DMS153 treated with DMSO at 0.1 percent for 48 hours (cell line): Measurements from ENCODE around the gene PRG2.

Experiments used
- DNase-seq: peaks from one replicate; lab custom pipeline; 2025; ENCODE audit not compliant: unreplicated experiment; lab: John Stamatoyannopoulos, UW

PRG2 gene

DNA sequence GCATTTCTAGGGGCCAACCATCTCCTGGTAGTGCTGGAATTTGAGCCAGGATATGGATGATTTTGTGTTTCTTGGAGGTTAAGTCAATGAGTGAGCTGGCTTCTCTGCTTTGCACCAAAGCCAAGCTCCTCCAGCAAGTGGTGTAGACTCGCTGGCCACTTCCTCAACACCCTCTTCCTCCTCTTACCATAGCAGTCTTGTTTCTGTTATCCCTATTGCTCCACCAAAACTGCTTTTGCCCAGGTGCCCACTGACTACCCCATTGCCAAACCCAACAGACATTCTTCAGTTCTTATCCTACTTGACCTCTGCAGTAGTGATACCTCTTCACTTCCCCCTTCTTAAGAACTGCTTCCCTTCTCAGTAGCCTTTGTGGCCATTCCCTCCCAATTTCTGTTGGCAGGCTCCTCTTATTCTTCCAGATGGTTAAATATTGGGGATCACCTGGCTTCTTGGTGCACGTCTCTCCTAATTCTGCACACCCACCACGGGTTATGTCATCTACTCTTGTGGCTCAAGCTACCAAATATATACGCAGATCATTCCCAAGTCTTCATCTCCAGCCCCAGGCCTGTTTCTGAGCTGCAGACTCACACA, 7.0 kb upstream of the PRG2 start:
- no peak for DNase-seq

DNA sequence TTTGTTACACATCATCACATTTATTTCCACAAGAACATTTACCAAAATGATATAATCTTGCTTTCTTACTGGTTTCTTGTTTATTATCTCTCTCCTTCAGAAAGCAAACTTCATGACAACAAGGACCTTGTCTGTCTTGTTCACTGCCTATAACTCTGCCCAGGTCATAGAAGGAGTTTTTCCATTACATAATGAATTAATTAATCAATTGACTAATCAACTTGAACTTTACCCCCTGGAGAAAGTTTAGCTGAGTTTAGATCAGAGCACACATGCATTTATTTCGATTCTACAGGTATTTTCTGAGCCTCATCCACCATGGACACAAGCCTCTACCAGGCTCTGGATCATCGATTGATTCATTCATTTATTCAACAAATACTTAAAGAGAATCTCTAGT, 6.3 kb upstream of the PRG2 start:
- no peak for DNase-seq

DNA sequence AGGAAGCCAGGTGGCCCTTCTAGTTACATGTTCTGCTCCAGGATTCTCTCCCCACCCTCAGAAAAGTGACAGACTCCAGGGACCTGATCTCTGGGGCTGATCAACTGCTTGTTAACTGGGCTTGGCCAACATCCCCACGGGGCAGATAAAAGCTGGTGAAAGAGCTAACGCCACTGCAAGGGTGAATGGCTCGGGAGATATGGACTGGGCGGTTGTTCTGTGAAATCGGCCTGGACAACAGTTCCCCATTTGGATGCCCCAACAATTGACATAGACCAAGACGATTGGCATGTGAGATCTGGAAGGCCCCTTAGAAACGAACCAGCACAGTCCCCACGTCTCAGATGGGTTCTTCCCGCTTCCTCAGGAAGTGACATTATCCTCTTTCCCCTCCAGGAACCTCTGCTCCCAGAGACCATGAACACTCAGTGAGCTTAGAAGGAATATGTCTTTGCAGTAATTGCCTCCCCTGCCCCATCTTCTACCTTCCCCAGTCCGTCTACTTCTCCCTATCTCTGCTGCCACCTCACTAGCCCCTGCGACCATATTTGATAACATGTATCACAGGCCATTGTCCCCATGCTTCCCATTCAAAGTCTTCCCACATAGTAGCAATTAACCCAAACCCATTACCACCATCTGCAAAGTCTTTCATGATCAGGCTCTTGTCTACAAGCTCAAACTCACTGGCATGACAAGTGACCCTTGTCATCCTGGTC, 5.6 kb upstream of the PRG2 start:
- DNase-seq = no peak

DNA sequence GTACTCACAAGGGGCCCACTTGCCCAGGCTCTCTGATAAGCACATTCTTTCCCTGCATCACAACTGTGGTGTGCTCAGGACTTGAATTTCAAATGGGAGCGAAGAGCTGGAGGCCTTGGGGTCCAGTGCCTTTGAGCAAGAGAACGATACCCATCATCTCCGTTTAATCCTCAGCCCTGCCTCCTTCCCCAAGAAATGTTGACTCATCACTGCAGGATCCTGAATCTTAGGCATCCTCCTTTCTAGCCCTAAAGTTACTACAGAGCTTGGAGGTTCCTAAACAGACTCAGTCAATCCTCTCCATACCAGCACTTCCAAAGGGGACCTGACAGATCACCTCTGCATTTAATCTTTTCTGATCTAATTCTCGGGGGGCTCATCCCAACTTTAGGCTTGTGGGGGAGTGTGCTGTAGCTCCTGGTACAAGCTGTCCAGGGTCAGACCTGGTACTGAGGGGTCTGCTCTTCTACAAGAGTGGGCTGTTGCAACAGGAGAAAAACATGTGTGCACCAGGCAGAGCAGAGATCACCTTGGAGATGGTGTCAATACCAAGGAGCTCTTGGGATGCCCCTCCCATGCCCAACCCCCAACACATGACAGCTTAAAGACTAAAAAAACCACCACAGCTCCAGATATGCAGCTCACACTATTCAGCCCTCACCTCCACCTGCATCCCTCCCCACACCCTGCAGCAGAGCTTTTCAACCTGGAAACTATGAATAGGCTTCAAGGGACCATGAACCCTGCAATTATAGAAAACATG, 3.9 kb upstream of the PRG2 start:
- DNase-seq = no peak

DNA sequence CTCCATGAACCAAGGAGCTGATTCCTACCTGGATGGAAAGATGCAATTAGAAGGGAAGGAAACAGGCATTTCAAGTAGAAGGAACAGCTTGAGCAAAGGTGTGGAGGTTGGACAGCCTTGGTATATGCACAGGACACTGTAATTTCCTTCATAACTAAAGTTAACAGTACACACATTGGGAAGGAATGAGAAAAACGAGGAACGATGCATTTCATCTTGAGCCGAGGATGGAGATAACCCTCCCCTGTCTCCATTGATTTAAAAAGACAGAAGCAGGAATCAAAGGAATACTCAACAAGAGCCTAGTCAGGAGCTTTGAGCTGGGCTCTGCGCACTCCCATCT, 2.3 kb upstream of the PRG2 start:
- DNase-seq = no peak

DNA sequence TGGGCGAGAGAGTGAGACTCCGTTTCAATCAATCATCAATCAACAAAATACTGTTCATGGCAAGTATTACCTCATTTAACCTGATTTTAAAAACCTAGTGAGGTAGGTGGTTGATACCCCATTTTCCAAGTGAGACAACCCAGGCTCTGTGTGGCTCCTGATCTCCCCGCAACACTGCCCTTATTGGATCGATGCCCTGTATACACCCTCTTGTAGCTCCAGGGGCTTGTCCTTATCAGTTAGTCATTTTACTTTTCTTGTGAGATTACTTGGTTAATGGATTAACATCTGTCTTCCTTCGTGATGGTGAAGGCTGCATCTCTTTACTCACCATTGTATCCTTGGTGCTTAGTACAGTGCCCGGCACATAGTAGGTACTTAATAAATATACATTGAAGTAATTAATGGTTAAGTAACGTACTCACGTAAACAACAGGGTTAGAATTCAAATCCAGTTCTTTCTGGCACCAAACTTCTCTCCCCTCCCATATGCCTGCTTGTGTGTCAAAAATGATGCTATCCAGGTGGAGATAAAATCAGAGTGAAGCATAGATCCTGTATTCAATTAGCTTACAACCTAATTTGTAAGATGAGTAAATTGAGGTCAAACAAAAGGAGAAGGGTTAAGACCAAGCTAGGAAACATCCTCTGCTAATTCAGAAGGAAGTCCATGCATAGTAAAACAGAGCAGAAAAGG, 1.8 kb upstream of the PRG2 start:
- no peak for DNase-seq

DNA sequence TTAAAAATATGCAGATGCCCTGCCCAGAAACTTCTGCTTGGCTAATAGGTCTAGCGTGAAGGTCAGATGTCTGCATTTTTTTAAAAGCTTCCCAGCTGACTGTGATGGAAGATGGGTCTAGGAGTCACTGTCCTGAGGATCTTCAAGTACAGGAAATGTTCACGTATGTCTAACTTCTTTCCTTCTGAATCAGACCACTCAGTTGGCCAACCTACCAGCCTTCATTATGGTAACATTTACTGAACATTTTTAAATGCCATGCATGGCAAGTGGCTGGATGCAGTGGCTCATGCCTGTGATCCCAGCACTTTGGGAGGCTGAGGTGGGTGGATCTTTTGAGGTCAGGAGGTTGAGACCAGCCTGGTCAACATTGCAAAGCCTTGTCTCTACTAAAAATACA, 1.1 kb upstream of the PRG2 start:
- no peak for DNase-seq

DNA sequence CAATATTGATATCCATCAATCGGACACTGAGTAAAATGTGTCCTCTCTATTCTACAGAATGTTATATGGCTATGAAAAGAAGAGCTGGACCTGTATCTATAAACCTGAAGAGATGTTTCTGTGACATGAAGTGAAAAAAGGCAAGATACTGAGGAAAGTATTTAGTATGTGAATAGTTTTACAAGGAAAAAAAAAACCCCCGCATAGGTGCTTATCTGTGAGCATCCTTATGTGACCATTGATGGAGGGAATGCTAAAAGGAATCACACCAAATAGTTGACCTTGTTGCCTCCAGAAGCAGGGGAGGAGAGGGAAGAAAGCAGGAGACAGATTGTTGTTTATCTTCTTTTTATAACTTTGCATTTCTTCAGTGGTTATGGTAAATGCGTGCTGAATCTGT, 661 bp upstream of the PRG2 start:
- no peak for DNase-seq

DNA sequence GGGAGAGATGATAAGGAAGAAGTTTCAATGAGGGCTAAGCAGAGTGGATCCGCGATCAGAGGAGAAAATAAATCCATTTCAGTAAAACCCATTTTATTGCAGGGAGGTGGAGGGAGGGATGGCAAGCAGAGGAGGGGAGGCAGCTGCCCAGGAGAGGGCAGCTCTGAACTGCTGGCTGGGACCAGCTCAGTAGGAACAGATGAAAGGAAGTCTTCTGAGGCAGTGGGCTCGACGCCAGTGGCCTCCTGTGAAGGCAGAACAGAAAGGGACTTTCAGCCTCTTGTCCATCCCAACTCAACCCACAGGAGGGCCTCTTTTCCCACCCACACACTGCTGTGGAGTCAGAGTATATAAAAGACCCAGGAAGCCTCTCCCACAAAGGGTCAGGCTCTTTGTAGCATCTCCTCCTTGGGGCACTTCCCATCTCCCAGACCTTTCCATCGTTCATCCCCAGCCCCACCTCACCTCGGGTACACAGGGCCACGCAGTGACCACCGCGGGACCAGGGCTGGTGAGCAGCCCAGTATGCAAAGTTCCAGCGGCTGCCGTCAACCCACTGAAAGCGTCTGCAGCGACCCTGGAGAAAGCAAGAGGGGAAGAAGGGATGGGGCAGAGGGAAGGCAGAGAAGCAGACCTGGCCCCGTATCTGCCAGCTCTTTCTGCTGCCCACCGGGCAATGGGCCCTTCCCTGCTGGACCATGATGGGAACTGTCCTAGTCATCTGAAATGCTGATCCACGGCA, 3.0 kb downstream of the PRG2 start:
- DNase-seq = no peak

DNA sequence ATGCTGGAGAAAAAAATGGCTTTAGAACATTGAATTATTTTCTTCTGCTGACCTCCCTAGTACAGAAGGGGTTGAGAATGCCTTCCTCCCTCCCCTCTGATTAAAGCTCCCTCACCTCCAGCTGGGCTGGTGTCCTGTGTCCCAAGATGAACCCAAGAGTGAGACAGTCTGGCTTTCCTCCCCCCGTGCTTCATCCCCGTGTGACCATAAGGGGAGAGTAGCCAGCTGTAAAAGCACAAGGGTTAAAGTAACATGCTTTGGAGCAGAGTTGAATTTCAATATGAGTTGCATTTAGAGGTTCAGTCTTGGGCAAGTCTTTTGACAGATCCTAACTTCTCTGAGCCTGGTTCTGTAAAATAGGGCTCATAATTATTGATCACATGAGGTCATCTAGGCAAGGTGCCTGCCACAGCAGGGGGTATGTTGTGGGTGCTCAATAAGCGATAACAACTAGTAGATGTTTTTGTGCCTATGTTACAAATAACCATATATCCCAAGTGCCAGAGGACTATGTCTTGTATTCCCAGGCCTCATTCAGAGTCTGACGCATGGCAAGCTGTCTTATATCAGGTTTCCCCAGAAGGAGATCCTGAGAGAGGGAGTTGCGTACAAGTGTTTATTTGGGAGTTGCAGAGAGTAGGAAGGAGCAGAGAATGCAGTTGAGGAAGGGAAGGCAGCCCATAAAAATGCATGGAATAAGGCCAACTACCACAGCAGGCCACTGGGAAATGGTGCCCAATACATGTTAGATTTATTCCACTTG, 4.1 kb downstream of the PRG2 start:
- no peak for DNase-seq

DNA sequence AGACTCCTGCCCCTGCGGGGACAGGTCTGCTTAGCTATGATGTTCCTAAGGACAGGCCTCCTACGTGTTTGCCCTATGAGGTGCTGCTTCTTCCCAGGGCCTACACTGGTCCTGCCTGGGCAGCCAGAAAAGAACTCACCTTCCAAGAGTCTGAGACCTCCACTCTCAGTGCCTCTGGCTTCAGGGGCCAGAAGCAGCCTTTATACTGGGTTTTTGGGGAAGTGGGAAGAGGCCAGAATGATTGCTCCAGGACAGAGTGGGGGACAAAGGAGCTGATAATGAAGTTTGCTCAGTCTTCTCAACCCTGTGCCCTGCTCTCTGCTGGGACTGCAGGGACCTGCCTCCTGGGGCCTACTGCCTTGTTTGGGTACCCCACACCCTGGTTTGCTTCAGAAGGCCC, 9.5 kb downstream of the PRG2 start, which contains the start of gene PRG3:
PRG3 (minus strand) TSS at position 176 of the 400 bp plus-strand sequence. CDS start 442 bp downstream, outside the sequence.
- DNase-seq = no peak

DNA sequence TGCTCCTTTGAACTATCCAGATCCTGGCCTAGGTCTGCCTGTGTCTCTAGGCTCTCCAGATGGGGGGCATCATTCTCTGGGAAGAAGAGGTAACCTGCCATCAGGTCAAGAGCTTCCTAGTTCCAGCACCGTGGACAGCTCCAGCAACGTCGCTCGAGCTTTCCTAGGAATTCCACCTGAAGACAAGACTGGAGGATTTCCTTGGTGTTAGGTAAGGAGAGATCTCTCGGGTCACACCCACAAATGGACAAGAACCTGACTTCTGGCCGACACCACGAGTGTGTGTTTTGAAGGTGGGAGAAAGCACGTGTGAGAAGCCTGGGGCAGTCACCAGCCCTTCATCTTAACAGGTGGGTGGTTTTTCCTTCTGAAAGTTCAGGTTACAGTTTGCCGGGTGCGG, 10.7 kb downstream of the PRG2 start:
- DNase-seq = no peak

DNA sequence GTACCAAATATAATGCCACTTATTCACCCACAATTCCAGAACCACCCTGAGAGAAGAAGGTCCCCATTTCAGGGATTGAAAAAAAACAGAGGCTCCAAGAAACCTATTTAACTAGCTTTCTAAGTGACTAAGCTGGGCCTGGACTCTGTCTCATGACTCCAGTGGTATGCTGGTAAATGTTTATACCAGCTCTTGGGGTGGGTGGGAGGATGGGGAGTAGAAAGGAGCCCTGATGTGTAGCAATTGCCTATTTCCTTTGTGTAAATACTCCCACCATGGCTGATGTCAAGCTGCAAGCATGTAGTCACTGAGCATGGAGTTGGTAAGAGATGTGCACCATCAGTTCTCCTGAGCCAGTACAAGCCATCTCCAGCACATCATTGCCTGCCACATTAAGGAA, 12.3 kb downstream of the PRG2 start:
- DNase-seq = no peak

DNA sequence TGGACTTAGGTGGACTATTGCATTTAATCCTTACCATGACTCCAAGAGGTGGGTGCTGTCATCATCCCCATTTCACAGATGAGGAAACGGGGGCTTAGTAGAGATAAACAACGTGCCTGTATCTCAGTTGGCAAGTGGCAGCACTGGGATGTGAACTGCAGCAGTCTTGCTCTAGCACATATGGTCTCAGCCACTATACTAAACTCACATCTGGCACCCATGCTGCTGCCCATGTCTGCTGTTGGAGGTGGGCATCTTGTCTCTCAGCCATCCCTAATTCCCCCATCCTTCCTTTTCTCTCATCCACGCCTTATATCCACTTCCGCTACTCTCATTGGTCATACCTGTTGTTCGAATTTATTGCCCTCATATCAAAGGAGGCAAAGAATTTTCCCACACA, 13.3 kb downstream of the PRG2 start:
- DNase-seq = no peak

DNA sequence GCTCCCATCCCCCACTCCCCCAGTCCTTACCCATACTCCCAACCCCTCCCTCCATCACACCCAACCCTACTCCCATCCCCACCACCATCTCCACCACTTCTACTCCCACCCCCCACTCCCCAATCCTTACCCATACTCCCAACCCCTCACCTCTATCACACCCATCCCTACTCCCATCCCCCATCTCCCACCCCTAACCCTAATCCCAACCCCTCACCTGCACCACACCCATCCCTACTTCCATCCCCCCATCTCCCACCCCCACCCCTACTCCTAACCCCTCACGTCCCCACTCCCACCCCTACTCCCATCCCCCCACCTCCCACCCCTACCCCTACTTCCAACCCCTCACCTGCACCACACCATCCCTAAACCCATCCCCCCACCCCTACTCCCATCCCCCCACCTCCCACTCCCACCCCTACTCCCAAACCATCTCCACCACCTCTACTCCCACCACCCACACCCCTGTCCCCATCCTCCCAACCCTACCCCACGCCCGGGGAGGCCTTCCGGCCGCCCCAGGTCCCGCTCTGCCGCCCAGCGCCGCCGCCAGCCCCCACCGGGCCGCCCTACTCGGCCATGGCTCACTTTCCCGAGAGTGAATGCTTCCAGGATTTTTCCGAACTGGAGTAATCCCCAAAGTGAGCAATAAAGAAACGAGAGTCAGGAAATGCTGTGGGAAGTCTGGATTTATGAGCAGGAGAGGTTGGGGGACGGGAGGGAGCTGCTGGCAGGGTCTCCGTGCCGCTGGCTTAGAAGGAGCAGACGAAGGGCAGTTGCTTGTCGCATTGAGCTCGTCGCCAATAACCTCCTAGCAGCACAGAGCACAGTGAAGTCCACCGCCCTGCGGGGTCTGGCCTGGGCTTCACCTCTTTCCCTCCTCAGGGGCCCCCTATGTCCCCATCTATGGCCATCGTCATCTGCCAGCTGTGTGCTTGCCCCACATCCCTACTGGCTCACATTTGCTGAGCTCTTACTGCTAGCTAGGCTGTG, 14.1 kb downstream of the PRG2 start:
- no peak for DNase-seq

DNA sequence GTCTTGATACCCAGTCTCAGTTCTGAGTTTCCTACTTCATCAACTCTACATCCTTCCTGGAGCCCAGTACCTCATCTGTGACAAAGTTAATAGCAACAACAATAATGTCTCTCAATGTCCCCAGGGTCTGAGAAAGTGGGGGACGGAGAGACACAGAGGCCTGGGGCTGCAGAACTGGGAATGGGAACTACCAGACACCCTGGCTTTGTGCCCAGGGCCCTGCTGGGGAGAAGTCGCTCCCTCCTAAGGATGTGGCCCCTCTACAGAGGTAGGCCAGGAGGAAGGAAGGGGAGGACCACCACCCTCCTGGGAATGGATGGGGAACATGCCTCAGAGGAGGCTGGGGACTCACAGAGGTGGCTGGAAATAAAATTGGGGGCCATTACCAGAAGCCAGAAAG, 15.0 kb downstream of the PRG2 start:
- no peak for DNase-seq

DNA sequence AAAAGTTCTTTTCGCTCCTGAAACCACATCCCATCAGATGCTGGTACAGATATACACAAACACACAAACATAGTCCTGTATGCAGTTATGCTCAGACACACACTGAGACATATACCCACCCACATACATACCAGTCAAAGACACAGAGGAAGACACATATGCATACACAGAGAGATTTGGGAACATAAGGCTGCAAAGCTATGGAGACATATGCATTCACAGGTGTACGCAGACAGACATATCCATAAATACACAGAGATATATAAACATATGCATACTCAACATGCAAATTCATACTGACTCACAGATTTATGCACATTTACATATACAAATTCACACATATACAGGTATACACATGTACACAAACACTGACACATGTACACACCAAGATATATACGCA, 15.5 kb downstream of the PRG2 start:
- DNase-seq = no peak

DNA sequence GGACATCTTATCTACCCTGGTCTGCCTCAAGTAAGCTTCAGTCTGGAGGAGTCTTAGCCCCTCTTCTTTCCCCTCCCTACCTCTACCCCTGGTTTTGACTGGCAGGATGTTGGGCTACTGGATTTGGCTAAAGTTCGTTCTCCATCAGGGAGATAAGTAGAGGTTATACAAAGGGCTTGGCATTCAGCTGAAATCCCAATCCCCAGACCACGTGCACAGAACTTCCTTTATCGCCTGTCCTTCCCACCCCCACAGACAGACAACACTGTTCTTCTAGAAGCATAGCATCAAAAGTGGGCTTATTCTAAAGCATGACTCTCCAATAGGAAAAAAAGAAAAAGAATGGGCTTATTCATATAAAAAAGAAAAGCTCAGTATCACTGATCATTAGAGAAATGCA, 17.3 kb downstream of the PRG2 start:
- DNase-seq = no peak

DNA sequence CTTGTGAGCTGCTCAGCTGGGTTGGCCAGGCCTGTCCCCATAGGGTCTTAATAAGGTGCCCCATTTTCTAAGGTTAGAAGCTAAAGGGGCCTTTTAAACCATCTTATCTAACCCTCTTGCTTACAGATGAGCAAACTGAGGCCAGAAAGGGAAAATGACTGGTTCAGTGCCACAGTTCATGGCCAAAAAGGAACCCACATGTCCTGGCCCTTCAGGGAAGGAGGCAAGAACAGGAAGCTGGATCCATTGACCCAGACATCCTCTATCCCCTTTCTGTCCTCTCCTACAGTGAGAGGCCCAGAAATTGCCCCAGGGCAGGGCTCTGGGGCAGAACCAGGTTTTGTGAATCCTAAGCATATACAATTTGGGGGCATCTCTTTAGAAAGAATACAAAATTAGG, 19.5 kb downstream of the PRG2 start:
- no peak for DNase-seq
